ENCODE measurements around the gene MAD2L1.

- TF ChIP-seq CTCF (IDR thresholded peaks at IDR 0.05 in 8 of 11, conservative IDR thresholded peaks at IDR 0.05 in 3 of 11) (no peak), POLR2A (IDR thresholded peaks at IDR 0.05) (no peak), POLR2AphosphoS5 (IDR thresholded peaks at IDR 0.05) (no peak)
Measured at GRCh38 chr4:120109406-120109805, 42.8 kb upstream of the MAD2L1 start.

All from spleen (tissue), 7 donors.